ENCODE results near the gene IRAK2.
A peak's percentile ranks its signal among the peaks of the same experiment; 100 is the strongest.
"Not testable (repeated sequence)": the region's sequence is repeated elsewhere in the genome, so short reads cannot be mapped to it uniquely, and the experiment has no call there.

Gene IRAK2

DNA sequence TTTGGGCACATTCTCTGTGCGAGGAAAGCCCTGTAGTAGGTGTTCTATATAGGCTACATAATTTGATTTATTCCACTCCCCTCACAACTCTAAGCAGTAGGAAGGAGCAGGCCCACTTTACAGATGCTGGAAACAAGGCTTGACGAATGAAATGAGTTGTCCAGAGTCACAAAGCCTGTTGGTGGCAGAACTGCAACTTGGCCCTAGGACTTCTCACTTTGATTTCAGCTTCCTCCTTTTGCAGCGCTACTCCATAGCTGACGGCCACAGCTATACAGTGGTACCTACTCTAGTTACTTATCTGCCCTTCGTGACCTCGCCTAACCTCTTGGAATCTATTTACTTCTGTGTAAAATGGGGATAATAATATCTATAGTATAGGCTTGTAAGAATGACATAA is 2.5 kb upstream of the IRAK2 start:
- no peaks in the 10 kb centered on the region for H3K36me3 ChIP-seq (ENCODE audit: control insufficient read depth, insufficient read depth, low read length, severe bottlenecking)
- H3K9me3 ChIP-seq (ENCODE audit: control insufficient read depth, low read length): no peaks in the 10 kb centered on the region
- H3K27me3 ChIP-seq (replicated peaks; ENCODE audit: control insufficient read depth, insufficient read depth, low read length): no peaks in the 10 kb centered on the region
- no peak overlapping the region for H3K4me3 ChIP-seq (ENCODE audit: low read length)
- no peak overlapping the region for H3K9ac ChIP-seq (ENCODE audit: low read length)
- H3K4me1 ChIP-seq (ENCODE audit: control insufficient read depth, insufficient read depth, low read length): peaks cover 18% of the 10 kb centered on the region
- no peak for DNase-seq (ENCODE audit: low read depth)

DNA sequence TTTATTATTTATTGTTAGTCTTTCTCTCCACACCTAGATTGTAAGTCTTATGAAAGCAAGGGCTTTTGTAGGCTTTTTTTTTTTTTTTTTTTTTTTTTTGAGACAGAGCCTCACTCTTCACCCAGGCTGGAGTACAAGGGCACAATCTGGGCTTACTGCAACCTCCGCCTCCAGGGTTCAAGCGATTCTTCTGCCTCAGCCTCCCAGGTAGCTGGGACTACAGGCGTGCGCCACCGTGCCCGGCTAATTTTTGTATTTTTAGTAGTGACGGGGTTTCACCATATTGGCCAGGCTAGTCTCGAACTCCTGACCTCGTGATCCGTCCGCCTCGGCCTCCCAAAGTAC is 546 bp upstream of the IRAK2 start:
- not testable (repeated sequence) for H3K27me3 ChIP-seq (replicated peaks; ENCODE audit: control insufficient read depth, insufficient read depth, low read length); H3K9me3 ChIP-seq (ENCODE audit: control insufficient read depth, low read length); H3K9ac ChIP-seq (ENCODE audit: low read length); H3K36me3 ChIP-seq (ENCODE audit: control insufficient read depth, insufficient read depth, low read length, severe bottlenecking); DNase-seq (ENCODE audit: low read depth)
- peak overlapping the region; percentile 96 for H3K4me3 ChIP-seq (ENCODE audit: low read length)
- H3K4me1 ChIP-seq (ENCODE audit: control insufficient read depth, insufficient read depth, low read length): peaks cover 18% of the 10 kb centered on the region

DNA sequence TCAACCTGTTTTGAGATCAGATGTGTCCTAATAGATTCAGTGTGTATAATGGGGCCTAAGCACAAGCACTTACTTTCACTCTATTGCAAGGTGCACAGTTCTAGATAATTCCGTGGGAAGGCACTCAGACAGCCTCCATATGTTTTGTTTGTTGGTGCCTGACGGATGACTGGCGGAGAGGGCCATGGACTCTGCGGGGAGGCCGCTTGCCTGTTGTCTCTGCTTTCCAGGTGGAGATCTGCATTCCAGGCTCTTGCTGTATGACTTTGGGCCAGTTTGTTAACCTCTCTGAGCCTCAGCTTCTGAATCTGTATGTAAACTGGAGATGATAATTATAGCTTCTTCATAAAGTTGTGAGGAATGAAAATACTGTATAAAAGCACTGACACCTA is 1.5 kb downstream of the IRAK2 start:
- no peaks in the 10 kb centered on the region for H3K36me3 ChIP-seq (ENCODE audit: control insufficient read depth, insufficient read depth, low read length, severe bottlenecking)
- no peak overlapping the region for H3K9ac ChIP-seq (ENCODE audit: low read length)
- H3K4me3 ChIP-seq (ENCODE audit: low read length): peak overlapping the region; percentile 14
- H3K27me3 ChIP-seq (replicated peaks; ENCODE audit: control insufficient read depth, insufficient read depth, low read length): no peaks in the 10 kb centered on the region
- no peaks in the 10 kb centered on the region for H3K9me3 ChIP-seq (ENCODE audit: control insufficient read depth, low read length)
- DNase-seq (ENCODE audit: low read depth): no peak
- peaks cover 9% of the 10 kb centered on the region for H3K4me1 ChIP-seq (ENCODE audit: control insufficient read depth, insufficient read depth, low read length)

DNA sequence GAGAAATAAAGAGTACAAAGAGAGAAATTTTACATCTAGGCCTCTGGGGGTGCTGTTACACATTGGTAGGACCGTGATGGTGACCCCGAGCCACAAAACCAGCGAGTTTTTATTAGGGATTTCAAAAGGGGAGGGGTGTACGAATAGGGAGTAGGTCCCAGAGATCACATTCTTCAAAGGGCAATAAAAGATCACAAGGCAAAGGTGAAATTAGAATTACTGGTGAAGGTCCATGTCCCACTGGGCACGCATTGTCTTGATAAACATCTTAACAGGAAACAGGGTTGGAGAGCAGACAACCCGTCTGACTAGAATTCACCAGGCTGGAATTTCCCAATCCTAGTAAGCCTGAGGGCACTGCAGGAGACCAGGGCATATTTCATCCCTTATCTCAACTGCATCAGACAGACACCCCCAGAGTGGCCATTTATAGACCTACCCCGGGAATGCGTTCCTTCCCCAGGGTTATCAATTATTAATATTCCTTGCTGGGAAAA is 4.3 kb downstream of the IRAK2 start:
- H3K9ac ChIP-seq (ENCODE audit: low read length): no peak overlapping the region
- no peaks in the 10 kb centered on the region for H3K27me3 ChIP-seq (replicated peaks; ENCODE audit: control insufficient read depth, insufficient read depth, low read length)
- no peak overlapping the region for H3K4me3 ChIP-seq (ENCODE audit: low read length)
- no peaks in the 10 kb centered on the region for H3K9me3 ChIP-seq (ENCODE audit: control insufficient read depth, low read length)
- H3K4me1 ChIP-seq (ENCODE audit: control insufficient read depth, insufficient read depth, low read length): peaks cover 19% of the 10 kb centered on the region
- no peak for DNase-seq (ENCODE audit: low read depth)
- H3K36me3 ChIP-seq (ENCODE audit: control insufficient read depth, insufficient read depth, low read length, severe bottlenecking): no peaks in the 10 kb centered on the region

DNA sequence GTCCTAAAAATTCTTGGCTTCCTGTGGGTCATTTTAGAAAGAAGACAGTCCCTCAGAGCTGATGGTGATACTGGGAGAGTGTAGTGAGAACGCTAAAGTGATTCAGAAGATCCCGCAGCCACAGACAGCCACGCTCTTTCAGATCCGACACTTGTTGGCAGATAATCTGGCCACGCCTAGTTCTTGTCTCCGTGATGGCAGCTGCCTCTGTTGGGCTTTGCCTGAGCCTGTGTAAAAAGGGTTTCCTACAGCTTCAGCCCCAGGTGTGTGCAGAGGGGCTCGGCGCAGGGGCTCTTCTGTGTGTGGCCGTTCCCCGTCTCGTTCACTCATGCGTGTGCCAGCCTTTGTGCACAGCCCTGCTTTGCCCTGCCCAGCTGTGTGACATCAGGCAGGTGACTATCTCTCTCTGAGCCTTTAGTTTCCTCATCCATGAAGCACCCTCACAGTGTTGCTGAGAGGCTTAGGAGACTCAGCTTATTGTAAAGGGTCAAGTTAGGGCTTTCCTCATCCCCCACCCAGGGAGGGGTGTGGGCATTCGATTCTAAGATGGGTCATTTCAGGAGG is 6.3 kb downstream of the IRAK2 start:
- no peaks in the 10 kb centered on the region for H3K9me3 ChIP-seq (ENCODE audit: control insufficient read depth, low read length)
- H3K9ac ChIP-seq (ENCODE audit: low read length): no peak overlapping the region
- H3K36me3 ChIP-seq (ENCODE audit: control insufficient read depth, insufficient read depth, low read length, severe bottlenecking): no peaks in the 10 kb centered on the region
- no peak for DNase-seq (ENCODE audit: low read depth)
- no peaks in the 10 kb centered on the region for H3K27me3 ChIP-seq (replicated peaks; ENCODE audit: control insufficient read depth, insufficient read depth, low read length)
- H3K4me3 ChIP-seq (ENCODE audit: low read length): no peak overlapping the region
- H3K4me1 ChIP-seq (ENCODE audit: control insufficient read depth, insufficient read depth, low read length): peaks cover 17% of the 10 kb centered on the region

DNA sequence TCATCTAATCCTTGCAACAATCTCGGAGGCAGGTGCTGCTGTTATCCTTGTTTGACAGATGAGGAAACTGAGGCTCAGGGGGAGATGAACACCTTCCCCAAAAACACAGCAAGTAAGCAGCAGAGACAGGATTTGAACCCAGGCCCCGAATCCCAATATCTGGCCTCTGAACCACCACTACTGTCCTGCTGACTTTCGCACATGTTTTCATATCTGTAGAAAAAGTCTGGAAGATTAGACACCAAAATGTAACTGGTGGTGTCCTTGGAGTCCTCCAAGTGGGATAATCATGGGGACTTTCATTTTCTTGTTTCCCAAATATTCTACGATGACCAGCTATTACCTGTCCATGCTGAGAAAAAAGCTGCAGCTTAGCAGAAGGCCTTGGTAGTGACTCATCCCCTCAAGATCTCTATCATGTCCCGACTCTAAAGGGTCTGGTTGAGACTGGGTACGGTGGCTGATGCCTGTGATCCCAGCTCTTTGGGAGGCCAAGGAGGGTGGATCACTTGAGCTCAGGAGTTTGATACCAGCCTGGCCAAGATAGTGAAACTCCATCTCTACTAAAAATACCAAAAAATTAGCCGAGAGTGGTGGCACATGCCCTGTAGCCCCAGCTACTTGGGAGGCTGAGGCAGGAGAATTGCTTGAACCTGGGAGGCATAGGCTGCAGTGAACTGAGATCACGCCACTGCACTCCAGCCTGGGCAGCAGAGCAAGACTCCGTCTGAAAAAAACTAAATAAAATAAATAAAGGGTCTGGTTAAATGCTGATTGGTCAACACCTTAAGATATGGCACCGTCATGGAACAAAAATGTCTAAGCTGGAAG is 8.6 kb downstream of the IRAK2 start:
- no peaks in the 10 kb centered on the region for H3K27me3 ChIP-seq (replicated peaks; ENCODE audit: control insufficient read depth, insufficient read depth, low read length)
- no peaks in the 10 kb centered on the region for H3K9me3 ChIP-seq (ENCODE audit: control insufficient read depth, low read length)
- no peak for DNase-seq (ENCODE audit: low read depth)
- H3K4me3 ChIP-seq (ENCODE audit: low read length): peak overlapping the region; percentile 33
- H3K9ac ChIP-seq (ENCODE audit: low read length): no peak overlapping the region
- H3K4me1 ChIP-seq (ENCODE audit: control insufficient read depth, insufficient read depth, low read length): peaks cover 13% of the 10 kb centered on the region
- no peaks in the 10 kb centered on the region for H3K36me3 ChIP-seq (ENCODE audit: control insufficient read depth, insufficient read depth, low read length, severe bottlenecking)

DNA sequence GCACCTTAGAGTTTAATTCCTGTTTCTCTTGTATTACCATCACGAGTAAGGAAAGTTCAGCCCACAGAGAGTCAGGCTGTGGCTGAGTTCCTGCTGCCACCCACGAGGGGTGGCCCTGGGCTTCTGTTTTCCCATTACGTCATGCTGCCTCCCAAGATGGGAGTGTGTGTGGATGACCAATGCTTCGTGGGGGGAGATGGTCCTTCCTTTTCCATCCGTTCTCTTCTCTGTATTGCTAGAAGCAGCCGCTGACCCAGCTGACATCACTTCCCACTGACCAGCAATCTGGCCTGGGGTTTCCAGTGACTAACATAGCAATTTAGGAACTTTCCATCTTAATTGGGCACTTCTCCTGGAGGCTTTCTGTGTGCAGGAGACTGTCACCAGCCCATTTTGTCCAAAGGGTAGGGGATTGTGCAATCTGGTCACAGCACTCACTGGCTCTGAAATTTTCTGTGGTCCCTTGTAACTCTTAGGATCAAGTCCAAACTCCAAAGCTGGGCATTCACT is 9.3 kb downstream of the IRAK2 start:
- peak; percentile 82 for DNase-seq (ENCODE audit: low read depth)
- Histone ChIP-seq H3K27me3 (replicated peaks; ENCODE audit: control insufficient read depth, insufficient read depth, low read length) (no peaks in the 10 kb centered on the region), H3K9me3 (ENCODE audit: control insufficient read depth, low read length) (no peaks in the 10 kb centered on the region)

DNA sequence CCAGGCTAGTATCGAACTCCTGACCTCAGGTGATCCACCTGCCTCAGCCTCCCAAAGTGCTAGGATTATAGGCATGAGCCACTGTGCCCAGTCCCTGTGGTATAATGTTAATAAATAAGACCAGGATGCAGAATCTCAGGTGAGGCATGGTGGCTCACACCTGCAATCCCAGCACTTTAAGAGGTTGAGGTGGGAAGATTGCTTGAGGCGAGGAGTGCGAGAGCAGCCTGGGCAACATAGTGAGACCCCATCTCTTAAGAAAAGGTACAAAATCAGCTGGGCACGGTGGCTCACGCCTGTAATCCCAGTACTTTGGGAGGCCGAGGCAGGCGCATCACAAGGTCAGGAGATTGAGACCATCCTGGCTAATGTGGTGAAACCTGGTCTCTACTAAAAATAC is 10.6 kb downstream of the IRAK2 start:
- H3K4me3 ChIP-seq (ENCODE audit: low read length); DNase-seq (ENCODE audit: low read depth); H3K36me3 ChIP-seq (ENCODE audit: control insufficient read depth, insufficient read depth, low read length, severe bottlenecking); H3K9ac ChIP-seq (ENCODE audit: low read length); H3K27me3 ChIP-seq (replicated peaks; ENCODE audit: control insufficient read depth, insufficient read depth, low read length); H3K9me3 ChIP-seq (ENCODE audit: control insufficient read depth, low read length): not testable (repeated sequence)
- H3K4me1 ChIP-seq (ENCODE audit: control insufficient read depth, insufficient read depth, low read length): peaks cover 13% of the 10 kb centered on the region

More for the DNA sequence above, 9.3 kb downstream of the IRAK2 start:
- Histone ChIP-seq H3K9ac (ENCODE audit: low read length) (no peak overlapping the region), H3K4me1 (ENCODE audit: control insufficient read depth, insufficient read depth, low read length) (peaks cover 13% of the 10 kb centered on the region), H3K4me3 (ENCODE audit: low read length) (peak overlapping the region; percentile 33), H3K36me3 (ENCODE audit: control insufficient read depth, insufficient read depth, low read length, severe bottlenecking) (no peaks in the 10 kb centered on the region)

DNA sequence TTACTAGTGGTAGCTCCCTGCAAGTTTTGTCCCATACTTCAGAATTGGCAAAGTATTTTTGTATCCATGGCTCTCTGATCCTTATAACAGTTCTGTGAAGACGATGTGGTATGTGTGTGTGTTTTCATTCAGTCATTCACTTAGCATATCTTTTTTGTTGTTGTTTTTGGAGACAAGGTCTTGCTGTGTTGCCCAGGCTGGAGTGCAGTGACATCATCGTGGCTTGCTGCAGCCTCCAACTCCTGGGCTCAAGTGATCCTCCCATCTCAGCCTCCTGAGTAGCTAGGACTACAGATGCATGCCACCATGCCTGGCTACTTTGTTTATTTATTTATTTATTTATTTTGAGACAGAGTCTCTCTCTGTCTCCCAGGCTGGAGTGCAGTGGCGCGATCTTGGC is 11.4 kb downstream of the IRAK2 start:
- H3K36me3 ChIP-seq (ENCODE audit: control insufficient read depth, insufficient read depth, low read length, severe bottlenecking): peaks cover 10% of the 10 kb centered on the region
- not testable (repeated sequence) for H3K27me3 ChIP-seq (replicated peaks; ENCODE audit: control insufficient read depth, insufficient read depth, low read length); H3K9ac ChIP-seq (ENCODE audit: low read length); DNase-seq (ENCODE audit: low read depth); H3K9me3 ChIP-seq (ENCODE audit: control insufficient read depth, low read length); H3K4me3 ChIP-seq (ENCODE audit: low read length)
- H3K4me1 ChIP-seq (ENCODE audit: control insufficient read depth, insufficient read depth, low read length): peaks cover 13% of the 10 kb centered on the region

DNA sequence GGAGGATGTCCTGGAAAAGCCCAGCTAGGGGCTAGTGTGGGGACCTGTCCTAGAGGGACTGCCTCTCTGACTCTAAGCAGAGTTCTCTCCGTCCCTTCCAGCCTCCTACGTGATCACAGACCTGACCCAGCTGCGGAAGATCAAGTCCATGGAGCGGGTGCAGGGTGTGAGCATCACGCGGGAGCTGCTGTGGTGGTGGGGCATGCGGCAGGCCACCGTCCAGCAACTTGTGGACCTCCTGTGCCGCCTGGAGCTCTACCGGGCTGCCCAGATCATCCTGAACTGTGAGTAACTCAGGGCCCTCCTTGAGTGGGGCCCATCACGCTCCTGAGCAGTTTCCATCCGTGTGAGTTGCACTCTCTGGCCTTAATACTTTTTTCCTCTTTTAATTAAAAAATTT is 13.0 kb downstream of the IRAK2 start:
- Histone ChIP-seq H3K9me3 (ENCODE audit: control insufficient read depth, low read length) (no peaks in the 10 kb centered on the region), H3K4me3 (ENCODE audit: low read length) (no peak overlapping the region), H3K9ac (ENCODE audit: low read length) (no peak overlapping the region), H3K36me3 (ENCODE audit: control insufficient read depth, insufficient read depth, low read length, severe bottlenecking) (peaks cover 10% of the 10 kb centered on the region), H3K4me1 (ENCODE audit: control insufficient read depth, insufficient read depth, low read length) (peaks cover 13% of the 10 kb centered on the region), H3K27me3 (replicated peaks; ENCODE audit: control insufficient read depth, insufficient read depth, low read length) (no peaks in the 10 kb centered on the region)
- no peak for DNase-seq (ENCODE audit: low read depth)

DNA sequence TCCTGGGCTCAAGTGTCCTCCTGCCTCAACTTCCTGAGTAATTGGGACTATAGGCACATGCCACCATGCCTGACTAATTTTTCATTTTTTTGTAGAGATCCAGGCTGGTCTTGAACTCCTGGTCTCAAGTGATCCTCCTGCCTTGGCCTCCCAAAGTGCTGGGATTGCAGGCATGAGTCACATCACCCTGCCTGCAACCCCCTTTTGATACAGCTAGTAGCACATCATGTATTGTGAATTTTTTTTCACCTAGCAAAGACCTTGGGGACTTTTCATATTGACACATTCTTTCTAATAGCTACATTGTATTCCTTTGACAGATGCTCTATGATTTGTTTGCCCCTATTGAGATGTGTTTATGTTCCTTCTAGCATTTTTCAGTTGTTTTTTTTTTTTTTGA is 14.2 kb downstream of the IRAK2 start:
- H3K27me3 ChIP-seq (replicated peaks; ENCODE audit: control insufficient read depth, insufficient read depth, low read length): no peaks in the 10 kb centered on the region
- H3K9ac ChIP-seq (ENCODE audit: low read length): no peak overlapping the region
- no peaks in the 10 kb centered on the region for H3K9me3 ChIP-seq (ENCODE audit: control insufficient read depth, low read length)
- peaks cover 10% of the 10 kb centered on the region for H3K36me3 ChIP-seq (ENCODE audit: control insufficient read depth, insufficient read depth, low read length, severe bottlenecking)
- H3K4me1 ChIP-seq (ENCODE audit: control insufficient read depth, insufficient read depth, low read length): peaks cover 4% of the 10 kb centered on the region
- no peak for DNase-seq (ENCODE audit: low read depth)
- H3K4me3 ChIP-seq (ENCODE audit: low read length): no peak overlapping the region

All from adipocyte (in vitro differentiated cells).